NCI-H1930 (cell line): ENCODE results near the gene MDFI.

ENCODE experiments used
- DNase-seq, 2 experiments: peaks; one replicate each; lab custom pipeline; 2025; lab: John Stamatoyannopoulos, UW

The MDFI gene

DNA sequence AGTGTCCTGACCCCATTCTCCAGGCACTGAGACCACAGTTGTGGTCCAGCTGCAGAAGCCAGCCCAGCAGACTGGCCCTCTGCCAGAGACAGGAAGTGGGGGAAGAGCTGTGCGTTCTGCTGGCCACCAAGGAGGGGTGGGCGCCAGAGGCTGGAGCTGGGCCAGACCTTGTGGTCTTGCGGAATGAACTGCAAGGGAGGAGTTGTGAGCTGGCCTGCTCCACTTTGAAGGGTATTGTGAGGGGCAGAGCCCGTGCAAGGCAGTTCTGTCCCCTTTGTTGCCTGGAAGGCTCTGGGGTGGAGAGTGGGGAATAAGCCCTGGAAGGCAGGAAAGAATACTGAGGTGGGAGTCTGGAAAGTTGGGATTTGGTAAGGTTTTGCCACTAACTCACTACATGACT, 3.6 kb upstream of the MDFI start:
- DNase-seq: no peak

DNA sequence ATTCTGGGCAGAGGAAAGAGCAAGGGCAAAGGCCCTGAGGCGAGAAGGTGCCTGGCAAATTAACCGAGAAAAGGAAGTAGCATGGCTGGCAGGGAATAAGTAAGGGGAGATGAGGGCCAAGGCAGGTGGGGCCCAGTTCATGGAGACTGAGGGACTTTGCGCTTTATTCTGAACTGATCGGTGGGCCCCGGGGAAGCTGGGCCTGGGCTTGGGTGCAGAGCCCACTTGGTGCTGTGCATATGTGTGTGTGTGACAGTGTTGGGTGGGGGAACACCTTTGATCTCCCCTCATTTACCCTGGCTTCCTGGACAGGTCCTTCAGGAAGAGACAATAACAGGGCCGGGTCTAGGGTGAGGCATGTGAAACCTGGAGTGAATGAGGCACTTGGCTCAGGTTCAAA, 2.9 kb upstream of the MDFI start:
- DNase-seq: no peak

DNA sequence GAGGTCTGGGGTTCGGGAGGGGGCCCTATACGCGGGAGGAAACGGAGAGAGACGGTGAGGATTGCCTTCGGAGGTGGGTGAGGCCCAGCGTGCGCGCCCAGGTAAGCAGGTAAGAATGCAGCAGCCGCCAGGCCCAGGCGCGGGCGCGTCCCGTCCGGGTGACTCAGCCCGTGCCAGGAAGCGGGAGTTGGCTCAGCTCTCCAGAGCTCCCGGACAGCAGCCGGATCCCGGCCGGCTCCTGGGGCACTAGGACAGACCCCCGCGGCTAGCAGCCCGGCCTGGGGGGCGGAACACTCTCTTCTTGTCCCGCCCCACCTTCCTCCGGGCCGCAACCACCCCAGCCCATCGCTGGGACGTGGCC, 1.5 kb upstream of the MDFI start:
- no peak for DNase-seq

DNA sequence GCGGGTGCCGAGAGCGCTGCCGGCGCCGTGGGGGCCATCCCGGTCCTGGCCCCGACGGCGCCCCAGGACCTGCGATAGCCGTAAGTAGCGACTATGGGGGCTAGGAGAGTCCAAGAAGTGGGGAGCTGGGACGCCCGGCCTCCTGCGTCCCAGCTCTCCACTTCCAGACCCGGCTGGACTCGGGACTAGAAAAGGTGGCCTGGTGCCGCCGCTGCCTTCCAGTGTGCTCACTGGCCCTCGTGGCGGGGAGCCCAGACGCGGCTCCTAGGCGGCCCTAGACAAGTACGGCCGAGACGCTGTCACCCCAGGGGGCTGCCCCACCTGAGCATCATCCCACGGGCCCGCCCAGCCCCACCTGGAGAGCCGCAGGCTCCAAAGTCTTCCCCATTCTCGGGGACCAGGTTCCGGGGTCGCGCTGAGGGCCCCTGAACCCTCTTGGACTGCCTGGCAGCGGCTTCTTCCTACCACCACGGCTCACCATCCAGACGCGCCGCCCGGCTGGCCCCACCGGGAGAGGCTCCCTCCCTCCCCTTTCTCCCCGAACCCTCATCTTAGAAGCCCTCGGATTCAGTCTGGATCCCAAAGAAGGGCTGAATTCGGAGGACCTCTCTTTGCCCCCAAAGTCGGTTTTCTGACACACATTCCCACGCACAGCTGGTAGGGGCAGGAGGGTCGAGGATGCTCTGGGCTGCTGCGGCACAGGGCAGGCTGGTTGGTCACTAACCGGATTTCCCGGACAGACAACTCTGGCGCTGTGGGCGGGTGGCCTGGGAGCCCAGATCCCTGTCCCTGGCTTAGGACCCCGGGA, 870 bp upstream of the MDFI start:
- no peak for DNase-seq

DNA sequence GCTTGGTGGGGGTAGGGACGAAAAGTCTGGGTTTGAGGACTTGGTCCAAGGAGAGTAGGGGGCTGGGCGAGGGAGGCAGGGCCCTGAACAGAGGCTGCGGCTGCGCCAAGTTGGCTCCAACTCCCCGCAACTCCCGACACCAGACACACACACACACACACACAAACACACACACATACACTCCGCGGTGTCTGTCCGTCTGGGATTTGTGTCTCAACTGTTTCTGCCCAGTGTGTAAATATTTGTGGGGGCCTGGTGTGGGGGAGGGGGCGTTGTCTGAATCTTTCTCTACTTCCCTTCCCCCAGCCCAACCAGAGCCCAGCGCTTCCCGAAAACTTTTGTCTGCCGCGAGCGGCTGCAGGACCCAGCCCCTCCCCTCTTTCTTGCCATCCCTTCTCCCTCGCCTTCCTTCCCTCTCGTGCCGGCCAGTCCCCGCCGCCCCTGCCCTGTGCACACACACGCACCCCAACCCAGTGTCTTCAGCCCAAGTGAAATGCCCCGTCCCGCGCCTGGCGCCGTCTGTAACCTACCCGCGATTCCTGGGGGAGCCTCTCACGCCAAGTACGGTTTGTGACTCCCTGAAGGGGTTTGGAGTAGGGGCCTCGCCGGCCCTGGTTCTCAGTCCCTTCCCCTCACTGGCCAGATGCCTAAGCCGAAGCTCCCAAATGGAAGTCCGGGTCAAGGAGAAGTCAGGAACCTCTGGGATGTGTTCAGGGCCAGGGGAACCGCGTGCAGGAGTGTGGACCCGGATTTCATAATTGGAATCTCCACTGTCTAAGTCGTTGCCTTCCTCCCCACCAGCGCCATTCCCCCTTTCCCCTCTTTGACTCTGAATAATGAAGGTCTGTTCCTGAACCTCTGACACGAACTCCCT, 904 bp downstream of the MDFI start:
- DNase-seq: no peak

DNA sequence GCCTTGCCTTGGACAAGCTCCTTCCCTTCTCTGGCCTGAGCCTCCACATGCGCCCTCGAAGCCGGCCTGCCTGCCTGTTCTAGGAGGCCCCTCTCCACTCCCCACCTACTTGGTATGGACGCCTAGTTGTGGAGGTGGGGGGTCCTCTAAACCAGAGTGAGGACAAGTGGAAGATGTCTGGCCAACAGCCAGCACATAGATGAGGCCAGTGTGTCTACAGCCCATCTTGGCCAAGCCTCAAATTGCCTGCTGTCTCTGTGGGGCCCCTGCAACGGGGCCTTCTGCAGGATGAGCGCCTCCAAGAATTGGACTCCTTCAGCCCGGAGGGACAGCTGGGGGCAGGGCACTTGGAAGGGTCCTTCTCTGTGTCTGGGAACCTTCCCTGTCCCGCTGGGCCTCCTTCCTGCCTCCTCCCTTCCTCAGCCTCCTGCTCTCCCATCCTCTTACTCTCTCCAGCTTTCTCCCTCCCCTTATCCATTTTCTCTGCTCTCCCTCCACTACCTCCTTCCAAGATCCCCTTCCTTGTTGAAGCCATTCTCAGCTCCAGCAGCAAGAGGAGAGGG, 1.6 kb downstream of the MDFI start:
- no peak for DNase-seq

DNA sequence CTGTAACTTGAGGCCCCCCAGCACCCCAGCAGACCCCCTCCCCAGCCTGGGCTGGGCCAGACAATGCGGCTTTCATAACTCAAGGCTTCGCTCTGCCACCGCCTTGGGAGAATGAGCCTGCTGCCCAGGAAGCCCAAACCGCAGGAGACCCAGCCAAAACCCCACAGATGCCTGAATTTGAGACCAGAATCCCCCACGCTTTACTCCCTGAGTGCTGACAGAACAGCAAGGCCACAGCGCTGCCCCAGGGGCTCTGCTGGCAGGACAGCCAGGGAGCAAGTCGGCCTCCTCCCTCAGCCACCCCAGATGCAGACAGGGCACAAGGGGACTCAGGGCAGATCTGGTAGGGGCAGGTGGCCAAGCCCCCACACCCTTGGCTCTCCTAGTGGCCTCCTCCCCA, 2.2 kb downstream of the MDFI start:
- no peak for DNase-seq

DNA sequence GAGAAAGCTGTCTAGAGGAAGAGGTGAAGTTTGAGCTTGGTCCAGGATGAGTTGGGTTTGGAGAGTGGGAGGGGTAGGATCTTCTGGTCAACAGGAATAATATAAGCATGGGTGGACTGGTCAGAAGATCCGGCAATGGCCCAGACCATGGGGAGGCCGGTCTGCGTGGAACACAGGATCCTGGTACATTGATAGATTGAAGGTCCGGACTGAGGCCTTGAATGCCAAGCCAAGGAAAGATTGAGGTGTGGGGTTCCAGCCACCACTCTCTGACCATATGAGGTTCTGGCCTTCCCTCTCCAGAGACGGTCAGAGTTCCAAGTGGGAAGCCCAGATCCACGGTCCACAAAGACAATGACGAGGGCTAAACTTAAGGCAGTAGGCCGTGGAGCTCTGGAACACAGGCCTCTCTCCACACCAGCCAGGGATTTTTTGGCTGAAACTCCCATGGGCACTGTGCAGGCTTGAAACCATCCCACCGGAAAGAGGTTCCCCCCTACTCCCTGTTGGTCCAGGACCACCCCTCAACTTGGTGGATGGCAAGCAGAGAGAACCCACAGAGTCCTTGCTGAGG, 3.2 kb downstream of the MDFI start:
- no peak for DNase-seq

DNA sequence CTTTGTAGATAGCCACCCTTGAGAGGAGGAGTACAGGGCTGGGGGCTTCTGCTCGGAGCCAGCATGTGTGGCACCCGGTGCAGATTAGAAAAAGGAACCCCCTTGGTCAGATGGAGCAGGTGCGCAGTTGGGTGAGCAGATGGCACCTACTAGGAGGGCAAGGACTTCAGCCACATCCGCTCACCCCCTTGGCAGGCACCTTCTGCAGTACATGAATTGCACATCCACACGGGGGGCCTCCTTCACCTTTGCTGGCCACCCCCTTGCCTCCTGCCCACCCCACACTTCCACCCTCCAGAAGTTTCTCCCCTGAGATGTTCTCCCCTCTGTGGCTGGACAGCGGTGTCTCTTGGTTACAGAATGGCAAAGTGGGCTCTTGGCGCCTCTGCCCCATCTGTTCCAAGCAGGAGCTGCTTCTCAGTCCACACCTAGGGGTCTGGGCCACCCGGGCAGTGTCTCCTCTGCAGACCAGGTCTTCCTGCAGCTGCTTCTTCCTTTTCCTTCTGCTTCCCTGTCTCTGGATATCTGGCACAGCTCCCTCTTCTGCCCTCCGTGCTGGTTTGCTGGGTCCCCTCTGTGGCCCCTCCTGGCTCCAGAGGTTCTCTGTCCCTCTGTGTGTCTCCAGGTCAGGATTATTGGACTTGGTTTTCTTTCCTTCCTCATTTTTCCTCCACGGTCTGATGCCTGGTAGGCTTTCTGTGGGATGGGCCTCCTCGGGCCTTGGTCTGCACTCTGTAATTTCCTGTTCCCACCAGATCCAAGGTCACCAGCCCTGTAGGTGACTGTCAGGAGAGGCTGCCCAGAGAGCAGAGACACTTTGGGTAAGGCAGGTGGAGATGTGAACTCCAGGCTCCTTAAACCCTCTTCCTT, 4.1 kb downstream of the MDFI start:
- no peak for DNase-seq

DNA sequence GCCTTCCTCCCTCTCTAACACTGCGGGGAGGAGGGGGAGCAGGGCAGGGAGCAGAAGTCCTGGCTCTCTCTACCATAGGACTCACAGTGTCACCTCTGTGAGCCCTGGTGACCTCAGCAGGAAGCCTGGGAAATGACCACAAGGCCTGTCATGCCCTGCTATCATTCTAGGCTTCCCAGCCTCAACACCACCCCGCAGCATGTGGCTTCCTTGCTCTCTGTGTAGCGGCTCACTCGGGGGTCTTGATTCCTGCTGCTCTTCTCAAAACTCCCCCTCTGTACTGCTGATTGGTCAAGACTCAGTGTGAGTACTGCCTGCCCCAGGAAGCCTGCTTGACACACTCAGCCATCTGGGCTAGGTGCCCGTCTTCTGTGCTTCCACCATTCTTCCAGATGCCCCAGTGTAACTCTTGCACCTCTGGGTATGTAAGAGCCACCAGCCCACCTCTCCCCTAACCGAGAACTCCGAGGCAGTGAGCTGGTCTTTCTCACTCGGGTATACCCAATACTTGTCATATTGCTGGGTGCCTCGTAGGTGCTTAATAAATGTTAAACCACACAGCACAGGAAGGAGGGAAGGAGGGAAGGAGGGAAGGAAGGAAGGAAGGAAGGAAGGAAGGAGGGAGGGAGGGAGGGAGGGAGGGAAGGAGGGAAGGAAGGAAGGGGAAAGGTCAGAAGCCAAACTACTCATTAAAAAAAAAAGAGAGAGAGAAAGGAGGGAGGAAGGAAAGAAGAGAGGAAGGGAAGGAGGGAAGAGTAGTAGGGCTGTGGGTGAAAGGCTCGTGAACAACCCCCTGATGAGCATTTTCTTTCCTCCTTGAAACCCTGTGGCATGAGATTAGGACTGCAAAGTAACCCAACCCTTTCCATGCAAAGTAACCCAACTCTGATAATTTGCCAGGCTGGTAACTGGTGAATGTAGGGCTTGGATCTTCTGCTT, 5.0 kb downstream of the MDFI start:
- no peak for DNase-seq

DNA sequence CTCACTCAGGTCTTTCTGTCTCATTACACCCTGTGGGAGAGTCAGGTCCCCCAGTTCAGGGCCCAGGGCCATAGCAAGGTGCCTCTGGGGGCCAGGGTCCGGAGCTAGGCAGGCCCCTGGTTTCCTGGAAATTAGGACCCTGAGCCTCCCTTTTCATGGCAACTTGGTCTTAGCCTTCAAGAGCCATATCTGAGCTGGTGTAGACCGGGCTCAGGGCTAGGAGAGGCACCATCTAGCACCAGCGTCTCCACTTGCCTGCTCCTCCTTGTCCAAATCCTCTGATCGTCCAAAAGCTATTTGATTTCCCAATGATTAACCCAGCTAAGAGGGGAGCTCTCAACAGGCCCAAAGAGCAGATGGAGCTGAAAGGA, 5.6 kb downstream of the MDFI start:
- no peak for DNase-seq

DNA sequence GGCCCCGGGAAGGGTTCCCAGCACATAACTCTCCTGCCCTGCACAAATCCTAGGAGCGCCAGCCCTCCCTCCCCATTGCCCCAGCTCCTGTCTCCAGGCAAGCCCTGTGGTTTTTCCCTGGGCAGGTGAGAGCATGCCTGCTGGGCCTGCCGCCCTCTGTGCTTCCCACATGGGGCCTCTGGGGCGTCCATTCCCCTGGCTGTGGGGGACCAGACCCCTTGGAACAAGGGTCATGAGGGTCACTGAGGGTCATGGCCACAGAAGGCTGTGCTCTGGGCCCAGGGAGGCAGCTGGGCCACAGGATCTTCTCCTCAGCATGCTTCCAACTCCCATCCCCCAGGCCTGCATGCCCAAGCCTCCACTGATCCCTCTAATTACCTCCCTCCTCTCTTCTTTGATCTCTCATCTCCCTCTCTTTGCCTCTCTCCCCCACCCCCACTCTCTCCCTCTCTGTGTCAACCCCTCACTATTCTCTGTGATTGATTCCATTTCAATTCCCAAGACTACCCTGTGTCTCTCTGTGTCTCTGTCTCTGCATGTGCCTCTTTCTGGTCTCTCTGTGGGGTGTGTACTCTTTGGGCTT, 6.1 kb downstream of the MDFI start:
- DNase-seq: no peak

DNA sequence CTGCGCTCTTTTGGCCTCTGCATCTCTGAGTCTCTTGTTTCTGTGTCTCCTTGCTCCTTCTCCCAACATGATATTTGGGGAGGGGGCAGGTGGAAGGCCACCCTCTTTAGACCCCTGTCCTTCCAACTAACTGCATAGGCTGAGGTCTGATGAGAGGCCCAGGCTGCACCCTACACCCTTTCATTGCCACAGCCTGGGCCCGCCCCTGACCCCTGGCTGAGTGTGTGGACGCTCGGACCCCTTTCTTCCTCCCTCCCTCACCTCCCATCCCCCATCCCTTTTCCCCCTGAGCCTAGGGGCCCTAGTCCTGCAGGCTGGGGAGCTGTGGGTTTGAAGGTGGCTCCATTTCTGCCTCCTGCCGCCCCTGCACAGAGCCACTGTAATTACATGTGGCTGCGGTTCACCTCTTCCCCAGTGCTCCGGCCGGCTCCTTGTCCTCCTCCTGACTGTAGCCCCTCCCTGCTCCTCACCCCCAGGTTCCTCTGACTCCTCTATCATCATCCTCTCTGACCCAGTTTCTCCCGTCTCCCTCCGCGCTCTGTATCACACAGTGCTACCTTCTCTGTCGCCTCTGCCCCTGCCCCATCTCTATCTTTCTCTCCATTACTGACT, 6.8 kb downstream of the MDFI start:
- DNase-seq: no peak

DNA sequence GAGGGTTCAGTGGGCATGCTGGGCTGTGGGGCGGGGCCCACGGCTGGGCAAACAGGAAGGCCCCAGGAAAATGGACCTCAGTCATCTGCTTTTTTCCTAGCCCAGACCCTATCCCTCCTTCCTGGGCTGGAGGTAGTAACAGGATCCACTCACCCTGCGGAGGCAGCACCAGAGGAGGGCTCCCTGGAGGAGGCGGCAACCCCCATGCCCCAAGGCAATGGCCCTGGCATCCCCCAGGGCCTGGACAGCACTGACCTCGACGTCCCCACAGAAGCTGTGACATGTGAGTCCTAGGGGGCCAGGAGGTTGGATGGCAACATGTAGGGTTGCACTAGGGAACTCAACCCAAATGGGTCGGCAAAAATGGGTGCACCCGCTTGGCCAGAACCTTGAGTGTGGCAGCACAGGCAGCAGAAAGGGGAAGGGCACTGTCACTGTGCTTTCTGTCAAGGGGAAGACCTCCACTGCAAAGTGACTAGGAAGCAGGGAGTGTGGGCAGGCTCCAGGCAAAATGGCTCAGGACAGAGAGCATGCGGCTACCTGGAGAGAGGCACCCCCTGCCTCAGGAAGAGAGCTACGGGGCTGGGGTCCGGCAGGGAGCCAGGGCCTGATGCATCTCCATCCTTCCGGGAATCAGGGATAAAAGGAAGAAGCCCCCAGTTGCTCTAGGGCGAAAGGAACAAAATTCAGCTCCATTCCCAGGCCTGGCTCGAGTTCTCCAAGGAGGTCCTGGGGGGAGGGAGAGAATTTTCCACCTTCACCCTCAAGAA, 7.9 kb downstream of the MDFI start:
- no peak for DNase-seq

DNA sequence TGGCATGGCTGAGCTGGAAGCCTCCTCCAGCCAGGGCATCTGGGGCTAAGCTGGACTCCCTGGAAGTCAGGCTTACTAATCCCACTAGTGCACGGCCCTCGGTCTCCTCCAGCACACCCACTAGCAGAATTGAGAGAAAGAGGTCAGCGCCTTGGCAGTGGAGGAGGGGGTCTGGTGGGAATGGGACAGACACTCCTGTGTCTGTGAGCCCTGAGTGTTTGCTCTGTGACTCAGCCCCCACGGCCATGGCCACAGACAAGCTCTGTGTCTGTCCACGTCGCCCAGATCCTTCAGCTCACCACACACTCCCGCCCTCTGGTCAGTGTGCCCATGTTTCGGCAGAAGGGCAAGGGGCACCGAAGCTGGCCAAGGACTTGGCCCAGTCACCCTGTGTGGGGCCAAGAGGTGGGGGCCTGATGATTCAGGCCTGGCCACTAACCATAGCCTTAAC, 8.8 kb downstream of the MDFI start:
- no peak for DNase-seq

DNA sequence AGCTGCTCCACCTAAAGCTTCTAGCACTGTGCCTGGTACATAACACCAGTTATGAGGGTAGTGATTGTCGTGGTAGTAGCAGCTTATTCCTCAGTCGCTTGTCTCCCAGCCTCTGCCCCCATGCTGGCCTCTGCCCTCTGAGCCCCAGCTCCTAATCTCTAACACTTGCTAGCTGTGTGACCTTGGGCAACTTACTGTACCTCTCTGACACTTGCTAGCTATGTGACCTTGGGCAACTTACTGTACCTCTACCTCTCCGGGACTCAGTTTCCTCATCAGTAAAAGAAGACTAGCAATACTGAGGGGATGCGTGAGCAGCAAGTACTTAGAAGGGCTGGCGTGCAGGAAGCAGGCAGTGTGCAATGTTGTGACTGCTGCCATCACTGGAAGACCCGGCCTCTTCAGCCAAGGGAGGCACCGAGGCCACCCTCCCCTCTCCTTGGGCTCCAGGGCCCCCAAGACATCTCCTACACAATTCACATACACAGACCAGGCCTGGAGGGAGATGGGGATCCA, 9.9 kb downstream of the MDFI start:
- DNase-seq: no peak

DNA sequence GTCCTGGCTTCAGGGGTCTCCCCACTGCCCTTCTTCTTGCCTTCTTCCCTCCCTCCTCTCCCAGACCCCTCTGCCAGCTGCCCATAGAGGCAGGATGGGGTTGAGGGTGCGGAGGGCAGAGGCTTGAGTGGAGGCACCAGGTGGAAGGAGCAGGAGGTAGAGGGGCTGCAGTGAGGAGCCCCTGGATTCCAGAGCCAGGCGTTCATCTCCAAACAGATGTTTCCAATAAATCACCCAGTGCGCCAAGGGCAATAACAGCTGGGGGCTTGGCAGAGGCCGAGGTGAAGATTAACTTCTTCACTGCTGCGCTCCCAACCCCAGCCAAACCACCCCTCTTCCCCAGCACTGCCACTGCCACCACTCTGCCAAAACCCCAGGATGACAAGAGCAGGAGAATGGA, 10.7 kb downstream of the MDFI start:
- no peak for DNase-seq

DNA sequence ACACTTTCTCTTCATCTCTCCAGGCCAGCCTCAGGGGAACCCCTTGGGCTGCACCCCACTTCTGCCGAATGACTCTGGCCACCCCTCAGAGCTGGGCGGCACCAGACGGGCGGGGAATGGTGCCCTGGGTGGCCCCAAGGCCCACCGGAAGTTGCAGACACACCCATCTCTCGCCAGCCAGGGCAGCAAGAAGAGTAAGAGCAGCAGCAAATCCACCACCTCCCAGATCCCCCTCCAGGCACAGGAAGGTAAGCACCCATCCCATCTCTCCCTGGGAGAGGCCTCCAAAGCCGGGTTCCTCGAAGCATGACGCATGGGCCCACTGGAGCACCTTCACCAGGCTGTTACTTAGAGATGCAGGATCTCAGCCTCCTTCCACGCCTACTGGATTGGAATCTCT, 11.3 kb downstream of the MDFI start:
- DNase-seq: no peak

DNA sequence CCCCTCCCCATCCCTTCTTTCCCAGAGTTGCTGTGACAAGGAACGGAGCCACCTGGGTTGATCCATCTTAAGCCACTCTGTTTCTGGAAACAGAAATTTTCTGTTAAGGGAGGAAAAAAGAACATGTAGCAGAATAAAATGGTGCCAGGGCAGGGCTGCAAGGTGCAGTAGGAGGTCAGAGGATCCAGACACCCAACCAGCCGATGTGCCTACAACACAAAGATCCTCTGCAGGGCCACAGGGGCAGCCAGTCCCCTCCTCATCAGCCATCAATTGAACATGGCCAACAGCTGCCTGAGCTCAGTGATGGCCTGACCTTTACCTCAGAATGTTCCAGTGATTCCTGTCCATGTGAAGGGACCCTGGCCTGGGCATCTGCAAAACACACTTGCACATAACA, 11.9 kb downstream of the MDFI start:
- no peak for DNase-seq
